GM21576 (cell line): ENCODE data around the gene BAHCC1.

Source experiments
- ATAC-seq: cut with Tn5 transposase; IDR thresholded peaks from one replicate; pipeline ENCODE4 v1.9.1; 2021; ENCODE audit warnings: mild to moderate bottlenecking, moderate library complexity; ENCODE audit not compliant: unreplicated experiment

Gene BAHCC1

GRCh38 chr17:81385320-81386111, 9.7 kb upstream of the BAHCC1 start:
- no peak for ATAC-seq

- no peak for ATAC-seq
Measured at GRCh38 chr17:81386141-81386645, 9.1 kb upstream of the BAHCC1 start.

- ATAC-seq = no peak
Measured at GRCh38 chr17:81386646-81387099, 8.6 kb upstream of the BAHCC1 start.

DNA sequence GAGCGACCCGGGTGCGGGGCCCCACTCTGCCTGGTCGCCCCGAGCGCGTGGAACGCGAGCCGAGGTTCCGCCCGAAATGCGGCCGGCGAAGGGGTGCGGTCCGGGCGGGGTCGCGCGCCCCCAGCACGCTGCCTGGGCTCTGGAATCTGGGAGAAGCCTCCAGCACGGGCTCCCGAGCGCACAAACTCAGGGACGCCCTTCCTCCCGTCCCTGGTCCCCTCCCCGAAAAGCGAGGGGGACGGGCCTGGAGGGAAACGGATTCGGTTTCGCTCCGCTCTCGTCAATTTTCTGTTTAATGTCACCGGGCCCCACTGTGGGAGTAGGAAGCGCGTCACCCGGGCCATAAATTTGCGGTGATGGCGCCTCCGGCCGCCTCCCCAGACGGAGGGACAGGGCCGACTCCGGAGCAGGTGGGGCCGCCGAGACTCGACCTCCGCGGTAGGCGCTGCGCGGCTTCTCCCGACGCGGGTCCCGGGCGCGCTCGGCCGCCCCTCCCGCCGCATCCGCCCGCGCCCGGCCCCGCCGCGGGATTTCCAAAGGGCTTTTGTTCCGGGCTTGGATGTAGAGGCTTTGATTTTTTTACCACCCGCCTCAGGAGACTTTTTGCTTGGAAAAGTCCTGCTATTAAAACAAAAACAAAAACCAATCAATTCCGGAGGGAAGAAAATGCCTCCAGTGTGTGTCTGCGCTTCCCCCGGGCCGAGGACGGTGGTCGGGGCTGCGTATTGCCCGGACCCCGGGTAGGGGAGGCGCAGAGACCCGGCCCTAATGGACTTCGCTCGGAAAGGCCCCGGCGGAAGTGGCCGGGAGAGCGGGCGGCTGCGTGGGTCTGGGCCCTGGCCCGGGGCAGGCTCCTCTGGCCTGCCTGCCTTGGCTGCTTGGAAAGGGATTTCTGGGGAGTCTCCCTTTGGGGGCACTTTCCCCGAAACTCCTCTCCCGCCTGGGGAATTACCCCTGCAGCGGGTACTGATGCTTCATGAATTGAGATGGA, 7.9 kb upstream of the BAHCC1 start:
- no peak for ATAC-seq

DNA sequence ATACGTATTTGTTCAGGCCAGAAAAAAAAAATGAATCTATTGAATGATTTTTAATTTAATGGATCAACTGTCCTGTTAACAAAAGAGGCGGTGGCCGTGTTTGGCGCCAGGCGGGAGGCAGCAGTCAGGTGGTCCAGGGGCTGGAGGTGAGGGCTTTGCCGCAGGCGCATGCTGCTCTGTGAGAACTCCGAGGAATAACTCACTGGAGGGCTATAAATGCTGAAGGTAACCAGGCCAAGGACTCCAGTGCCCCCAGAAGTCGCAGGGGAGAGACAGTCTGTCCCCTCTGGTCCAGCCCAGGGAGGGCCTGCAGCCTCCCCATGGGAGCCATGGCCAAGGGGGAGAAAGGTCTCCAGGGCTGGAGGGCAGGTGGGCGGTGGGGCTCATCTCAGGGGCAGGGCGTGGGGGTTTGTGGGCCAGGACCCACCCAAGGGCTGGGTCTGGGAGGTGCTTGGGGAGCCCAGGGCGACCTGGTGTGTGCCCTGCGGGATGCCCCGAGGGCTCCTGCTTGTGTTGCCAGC, 7.1 kb upstream of the BAHCC1 start:
- no peak for ATAC-seq

DNA sequence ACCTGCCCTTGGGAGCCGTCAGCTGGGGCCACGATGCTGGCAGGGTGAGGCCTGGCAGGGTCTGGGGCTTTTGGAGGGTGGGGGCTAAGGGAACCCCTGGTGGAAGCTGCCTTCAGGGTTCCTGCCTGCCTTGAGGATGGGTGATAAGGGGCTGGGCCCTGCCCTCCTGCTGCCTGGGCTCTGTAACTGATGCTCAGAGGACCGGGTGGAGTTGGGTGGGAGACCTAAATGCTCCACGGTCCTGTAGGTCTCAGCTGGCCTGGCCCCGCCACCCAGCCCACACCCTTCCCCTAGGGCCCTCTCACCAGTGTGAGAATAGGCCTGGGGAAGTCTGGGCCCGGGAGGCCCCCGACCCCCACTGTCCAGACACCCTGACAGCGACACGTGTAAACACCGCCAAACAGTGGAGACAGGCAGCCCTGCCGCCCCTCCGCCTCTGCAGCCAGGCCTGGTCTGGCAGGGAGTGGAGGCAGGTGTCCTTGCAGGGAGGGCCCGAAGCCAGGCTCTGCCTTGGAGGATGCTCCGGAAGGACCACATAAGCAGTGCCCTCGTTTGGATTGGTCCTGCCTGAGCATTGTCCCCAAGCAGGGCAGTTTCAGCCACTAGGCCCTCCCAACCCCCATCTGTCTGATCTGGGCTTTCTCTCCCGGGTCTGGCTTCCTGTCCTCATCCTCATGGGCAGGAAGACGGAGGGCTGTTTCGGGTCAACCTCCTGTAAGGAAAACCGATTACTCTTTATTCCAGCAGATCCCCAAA, 6.5 kb upstream of the BAHCC1 start:
- ATAC-seq = no peak

- no peak for ATAC-seq
Measured at GRCh38 chr17:81389585-81389984, 5.7 kb upstream of the BAHCC1 start.

- no peak for ATAC-seq
Measured at GRCh38 chr17:81390029-81390872, 5.0 kb upstream of the BAHCC1 start.

GRCh38 chr17:81390873-81391255, 4.4 kb upstream of the BAHCC1 start:
- no peak for ATAC-seq

DNA sequence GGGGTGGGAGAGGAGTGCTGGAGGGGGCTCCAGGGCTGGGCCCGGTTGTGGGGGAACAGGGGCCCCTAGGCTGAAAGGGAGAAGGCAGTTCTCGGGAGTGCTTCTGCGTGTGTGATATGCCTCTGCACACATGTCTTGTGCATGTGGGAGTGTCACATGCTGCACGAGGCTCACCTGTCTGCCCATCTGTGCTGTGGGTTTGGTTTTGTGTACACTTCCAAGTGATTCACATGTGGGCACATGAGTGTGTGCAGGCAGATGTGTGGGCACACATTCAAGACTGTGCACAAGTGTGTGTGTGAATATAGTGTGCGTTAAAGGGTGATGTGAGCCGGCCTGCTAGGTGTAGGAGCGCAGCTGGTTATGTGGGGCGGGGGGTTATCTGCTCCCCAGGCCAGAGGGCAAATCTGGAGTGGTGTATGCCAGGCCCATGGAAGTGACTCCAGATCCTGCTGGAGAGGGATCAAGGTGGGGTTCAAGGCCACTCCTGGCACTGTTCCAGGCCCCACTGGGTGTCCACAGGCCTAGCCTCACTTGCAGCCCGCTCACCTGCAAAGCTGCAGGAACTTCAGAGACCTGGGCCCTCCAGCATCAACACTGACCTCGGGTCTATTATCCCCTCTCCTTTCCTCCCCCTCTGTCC, 3.8 kb upstream of the BAHCC1 start:
- no peak for ATAC-seq

DNA sequence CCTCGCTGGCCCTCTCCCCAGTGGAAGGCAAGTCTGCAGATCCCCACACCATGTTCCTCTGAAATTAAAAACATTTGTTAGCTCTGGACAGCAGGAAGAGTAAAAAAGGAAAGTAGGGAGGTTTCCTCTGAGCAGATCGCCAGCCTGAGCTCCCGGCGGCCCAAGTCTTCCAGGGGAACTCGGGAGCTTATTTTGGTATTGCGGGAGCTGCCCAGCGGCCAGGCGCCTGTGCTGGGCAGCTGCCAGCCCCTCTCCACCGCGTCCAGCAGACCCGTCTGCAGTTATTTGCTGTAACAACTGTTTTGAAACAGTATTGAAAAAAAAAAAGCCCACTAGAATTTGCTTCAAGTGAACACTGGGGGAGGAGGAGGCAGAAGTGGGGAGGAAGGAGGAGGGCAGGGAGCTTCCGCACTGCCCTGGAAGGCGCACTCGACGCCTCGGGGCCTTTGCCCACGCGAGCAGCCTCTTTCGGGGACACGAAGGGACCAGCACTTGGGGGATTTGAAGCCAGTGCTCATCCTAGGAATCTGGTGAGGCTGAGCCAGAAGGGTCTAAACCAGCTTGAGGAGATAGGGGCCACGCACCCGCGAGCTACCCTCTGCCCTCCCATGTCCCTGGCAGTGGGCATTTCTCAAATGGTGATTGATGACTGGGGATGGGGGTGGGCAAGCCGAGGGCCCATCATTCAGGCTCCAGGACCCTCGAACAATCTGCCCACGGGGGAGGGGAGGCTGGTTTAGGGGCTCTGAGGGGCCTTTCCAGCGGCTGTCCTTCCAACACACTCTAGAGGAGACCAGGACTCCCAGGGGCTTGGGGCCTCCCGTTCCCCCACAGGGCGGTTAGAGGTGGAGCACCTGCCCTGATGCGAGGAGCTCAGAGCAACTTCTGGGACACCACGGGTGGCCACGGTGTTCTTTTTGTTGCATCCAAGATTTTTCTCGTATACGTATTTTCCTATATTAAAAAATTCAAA, 3.0 kb upstream of the BAHCC1 start:
- ATAC-seq = no peak

DNA sequence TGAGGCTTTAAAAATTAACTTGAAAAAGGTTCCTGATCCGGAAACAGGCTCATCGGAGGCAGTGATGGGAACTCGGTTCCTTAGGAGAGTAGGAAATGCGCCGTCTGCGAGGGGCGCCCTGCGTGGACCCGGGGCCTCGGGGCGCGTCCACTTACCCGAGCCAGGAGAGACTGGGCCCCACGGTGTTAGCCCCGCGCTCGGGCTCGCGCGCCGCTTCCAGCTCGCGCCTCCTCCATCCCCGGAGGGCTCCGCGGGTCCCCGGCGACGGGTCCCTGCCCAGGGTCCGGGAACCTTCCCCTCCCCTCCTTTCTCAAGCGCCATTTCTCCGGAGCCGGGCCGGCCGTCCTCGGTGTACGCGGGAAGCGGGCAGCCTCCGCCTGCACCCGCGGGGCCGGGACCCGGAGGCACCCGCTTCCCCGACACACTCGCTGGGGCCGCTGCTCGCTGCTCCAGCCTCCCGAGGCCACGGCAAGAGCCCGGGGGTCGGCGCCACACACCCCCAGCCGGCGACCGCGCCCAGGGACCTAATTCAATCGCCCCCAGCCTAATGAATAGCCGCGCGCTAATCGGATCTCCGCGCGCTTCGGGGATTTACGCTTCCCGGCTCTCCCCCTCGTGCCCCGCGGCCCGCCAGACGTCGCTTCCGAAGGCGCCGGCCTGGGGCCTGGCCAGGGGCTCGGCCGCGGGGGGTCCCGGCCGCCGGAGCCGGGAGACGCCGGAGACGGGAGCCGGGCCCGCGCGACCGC, 2.2 kb upstream of the BAHCC1 start:
- ATAC-seq = no peak

DNA sequence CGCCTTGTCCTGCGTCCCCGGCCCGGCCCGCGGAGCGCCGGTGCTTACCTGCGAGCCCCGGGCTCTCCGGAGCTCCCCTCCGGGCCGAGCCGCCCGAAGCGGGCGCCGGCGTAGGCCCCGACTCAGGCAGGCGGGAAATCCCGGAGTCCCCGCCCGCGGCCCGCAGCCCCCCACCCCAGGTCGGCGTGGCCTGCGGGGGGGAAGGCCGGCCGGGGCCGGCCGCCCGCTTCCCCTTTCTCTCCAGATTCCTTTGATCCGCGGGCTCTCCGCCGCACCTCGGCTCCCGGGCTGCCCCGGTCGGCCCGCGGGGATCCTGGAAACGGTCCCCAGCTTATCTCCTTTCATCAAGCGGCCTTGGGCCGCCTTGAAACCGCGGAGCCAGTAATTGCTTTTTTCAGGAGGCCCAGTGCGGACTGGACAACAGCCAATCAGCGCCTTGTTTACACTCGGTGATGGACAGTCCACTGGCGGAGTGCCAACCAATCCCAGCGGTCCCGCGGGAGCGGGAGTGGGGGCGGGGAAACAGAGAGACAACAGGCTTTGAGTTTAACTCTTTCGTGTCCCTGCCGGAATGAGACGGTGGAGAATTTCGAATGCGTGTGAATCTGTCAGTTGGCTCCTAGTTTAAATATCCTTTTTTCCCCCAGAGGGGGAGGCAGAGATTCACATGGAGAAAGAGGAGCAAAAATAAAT, 1.4 kb upstream of the BAHCC1 start:
- no peak for ATAC-seq

- ATAC-seq = no peak
Measured at GRCh38 chr17:81394377-81394920, 808 bp upstream of the BAHCC1 start.

DNA sequence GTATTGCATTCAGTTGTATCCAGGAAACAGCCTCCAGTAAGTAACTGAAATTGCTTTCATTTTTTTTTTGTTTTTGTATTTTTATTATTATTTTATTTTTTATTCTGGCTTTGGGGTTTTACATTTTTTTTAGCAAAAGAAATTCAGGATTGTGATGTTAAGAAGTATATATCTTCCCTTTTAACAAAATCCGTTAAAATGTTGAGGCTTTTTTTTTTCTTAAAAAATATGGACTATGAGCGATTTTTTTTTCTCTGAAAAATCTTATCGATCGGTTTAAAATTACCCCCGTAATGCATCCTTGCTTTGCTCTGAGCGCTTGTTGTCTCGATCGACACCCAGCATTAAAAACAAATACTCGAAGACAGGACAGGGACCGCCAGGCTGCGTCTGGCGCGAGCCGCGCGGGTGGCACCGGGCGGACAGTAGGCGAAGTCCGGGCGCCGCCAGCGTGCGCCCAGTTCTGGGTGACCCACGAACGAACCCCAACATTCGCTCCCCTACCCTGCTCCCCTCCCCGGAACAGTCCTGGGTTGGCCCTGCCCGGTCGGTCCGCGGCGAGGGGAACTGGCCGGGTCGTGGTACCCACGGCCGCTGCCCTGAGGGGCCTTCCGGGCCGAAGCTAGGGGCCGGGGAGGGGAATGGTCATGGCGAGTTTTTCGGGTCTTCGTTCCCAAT, 482 bp downstream of the BAHCC1 start:
- ATAC-seq = no peak

- ATAC-seq = no peak
Measured at GRCh38 chr17:81396278-81396721, 1.0 kb downstream of the BAHCC1 start.
